Activated CD8-positive, alpha-beta T cell treated with anti-CD3 and anti-CD28 coated beads for 36 hours (primary cell): ENCODE results near the gene CADPS. TPM values are rescaled to one million over a fixed set of nuclear protein-coding genes. Genes with fewer than 3 reads are reported as not detected.

Experiments used
- ATAC-seq: fragments of 200-7000 bp; cut with Tn5 transposase; one replicate; pipeline ENCODE4 v1.10.0; 2021; ENCODE audit warnings: mild to moderate bottlenecking, moderate library complexity
- CTCF ChIA-PET: fragments of 350-600 bp; sonication (Branson Sonifier 250); formaldehyde crosslinking; loops from one replicate; lab custom pipeline; 2021; ENCODE audit warnings: antibody characterized with exemption; lab: Charles Lee
- POLR2A ChIA-PET: fragments of 350-600 bp; sonication (Branson Sonifier 250); formaldehyde crosslinking; loops from one replicate; lab custom pipeline; 2021; ENCODE audit warnings: antibody characterized with exemption; lab: Charles Lee
- DNase-seq: peaks from one replicate; pipeline ENCODE4 v3.0.0-alpha.2; 2020
- H3K27ac Mint-ChIP-seq: one replicate; pipeline ENCODE4 v1.8.0; 2021; ENCODE audit warnings: mild to moderate bottlenecking, mixed read lengths
- H3K27me3 Mint-ChIP-seq: one replicate; pipeline ENCODE4 v1.8.0; 2021; ENCODE audit warnings: mixed read lengths
- H3K36me3 Mint-ChIP-seq: one replicate; pipeline ENCODE4 v1.8.0; 2021; ENCODE audit warnings: low read depth, mixed read lengths
- H3K4me1 Mint-ChIP-seq: one replicate; pipeline ENCODE4 v1.8.0; 2021; ENCODE audit warnings: low read depth, mixed read lengths
- H3K4me3 Mint-ChIP-seq: one replicate; pipeline ENCODE4 v1.8.0; 2021; ENCODE audit warnings: mild to moderate bottlenecking, moderate library complexity, mixed read lengths
- H3K9me3 Mint-ChIP-seq: one replicate; pipeline ENCODE4 v1.8.0; 2021; ENCODE audit warnings: mixed read lengths
- CTCF ChIP-seq: fragments of 200-600 bp; IDR thresholded peaks from one replicate; pipeline ENCODE4 v1.8.0; 2022; ENCODE audit warnings: antibody characterized with exemption, mild to moderate bottlenecking
- intact Hi-C: fragments of 100-400 bp; cut with micrococcal nuclease; formaldehyde crosslinking; loops from one replicate; pipeline ENCODE4 v1.10.0; 2022
- total RNA-seq, 2 experiments: library from RNA; stranded (reverse); gene quantifications; one replicate each; pipeline ENCODE4 v1.2.3, GENCODE V29; 2021

CADPS gene
- total RNA-seq, 2 experiments from 2014 or later: not detected

GRCh38 chr3:62688050-62688449 is 187.2 kb downstream of the CADPS start:
- no peaks in the 10 kb centered on the region for H3K36me3 Mint-ChIP-seq
- ATAC-seq (no peak), DNase-seq (no peak)
- ChIA-PET CTCF (interaction anchor here (1.1 kb wide), 1 partner anchor 12 kb away, joined by 3 read pairs; no protein-coding TSS in a partner anchor), POLR2A (no interaction called here)
- H3K27me3 Mint-ChIP-seq: peaks cover 1% of the 10 kb centered on the region
- TF ChIP-seq CTCF: no peak
- H3K27ac Mint-ChIP-seq: no peak overlapping the region
- intact Hi-C loops: no loop called here
- no peak overlapping the region for H3K4me3 Mint-ChIP-seq
- no peaks in the 10 kb centered on the region for H3K9me3 Mint-ChIP-seq
- H3K4me1 Mint-ChIP-seq: no peaks in the 10 kb centered on the region

GRCh38 chr3:62686503-62687294 is 188.5 kb downstream of the CADPS start:
- no peak overlapping the region for H3K4me3 Mint-ChIP-seq
- no peak overlapping the region for H3K27ac Mint-ChIP-seq
- no peak for DNase-seq
- H3K9me3 Mint-ChIP-seq: no peaks in the 10 kb centered on the region
- intact Hi-C loops: no loop called here
- peaks cover 1% of the 10 kb centered on the region for H3K27me3 Mint-ChIP-seq
- CTCF ChIA-PET: interaction anchor here (1.1 kb wide), 1 partner anchor 11 kb away, joined by 3 read pairs; no protein-coding TSS in a partner anchor
- H3K4me1 Mint-ChIP-seq: no peaks in the 10 kb centered on the region
- no peak for ATAC-seq
- no peak for TF ChIP-seq CTCF
- no peaks in the 10 kb centered on the region for H3K36me3 Mint-ChIP-seq
- POLR2A ChIA-PET: no interaction called here

GRCh38 chr3:62682826-62683225 is 192.4 kb downstream of the CADPS start:
- TF ChIP-seq CTCF: no peak
- no peak for DNase-seq
- Mint-ChIP-seq H3K9me3 (no peaks in the 10 kb centered on the region), H3K4me1 (no peaks in the 10 kb centered on the region), H3K4me3 (no peak overlapping the region), H3K27me3 (peaks cover 1% of the 10 kb centered on the region), H3K36me3 (no peaks in the 10 kb centered on the region), H3K27ac (no peak overlapping the region)
- intact Hi-C loops: no loop called here
- CTCF ChIA-PET: no interaction called here
- POLR2A ChIA-PET: no interaction called here
- ATAC-seq: no peak

- Mint-ChIP-seq H3K4me3 (no peak overlapping the region), H3K36me3 (no peaks in the 10 kb centered on the region), H3K9me3 (no peaks in the 10 kb centered on the region), H3K4me1 (no peaks in the 10 kb centered on the region), H3K27ac (no peak overlapping the region), H3K27me3 (no peaks in the 10 kb centered on the region)
- POLR2A ChIA-PET: no interaction called here
- intact Hi-C loops: no loop called here
- TF ChIP-seq CTCF: no peak
- no peak for ATAC-seq
- CTCF ChIA-PET: no interaction called here
- no peak for DNase-seq
Measured at GRCh38 chr3:62679988-62680387, 195.2 kb downstream of the CADPS start.

- no peak for TF ChIP-seq CTCF
- H3K4me3 Mint-ChIP-seq: no peak overlapping the region
- no peaks in the 10 kb centered on the region for H3K27me3 Mint-ChIP-seq
- no peak for DNase-seq
- no peaks in the 10 kb centered on the region for H3K4me1 Mint-ChIP-seq
- H3K27ac Mint-ChIP-seq: no peak overlapping the region
- no peaks in the 10 kb centered on the region for H3K36me3 Mint-ChIP-seq
- intact Hi-C loops: no loop called here
- ChIA-PET POLR2A (no interaction called here), CTCF (no interaction called here)
- H3K9me3 Mint-ChIP-seq: no peaks in the 10 kb centered on the region
- no peak for ATAC-seq
Measured at GRCh38 chr3:62678841-62679240, 196.4 kb downstream of the CADPS start.
